ENCODE data around the gene TRIO.

TRIO gene

GRCh38 chr5:14148483-14148882 is 5.3 kb downstream of the TRIO start:
- no peak overlapping the region for H2AFZ ChIP-seq (ENCODE audit: low read depth, low read length, severe bottlenecking)
- H3K79me2 ChIP-seq (ENCODE audit: insufficient read depth, low read length), result peaks cover 18% of the 10 kb centered on the region; the same call in 1 of the 2 replicates
- no peaks in the 10 kb centered on the region for H3K36me3 ChIP-seq (ENCODE audit: low read length)
- H3K4me3 ChIP-seq (ENCODE audit: insufficient read depth, low read length, poor library complexity, severe bottlenecking), result no peak overlapping the region
- no peaks in the 10 kb centered on the region for H3K9me2 ChIP-seq (replicated peaks; ENCODE audit: insufficient read depth, low read length)
- H3K4me2 ChIP-seq (ENCODE audit: low read depth, low read length, poor library complexity, severe bottlenecking), result no peak overlapping the region
- TF ChIP-seq EZH2phosphoT487 (conservative IDR thresholded peaks at IDR 0.05; ENCODE audit: low read length) (no peak), CTCF (IDR thresholded peaks at IDR 0.05; ENCODE audit: insufficient read depth, low read length, poor library complexity, severe bottlenecking) (no peak)
- no peaks in the 10 kb centered on the region for H3K27me3 ChIP-seq (ENCODE audit: low read length)
- no peak overlapping the region for H3K27ac ChIP-seq (ENCODE audit: low read depth, low read length)
- no peak overlapping the region for H3K9ac ChIP-seq (ENCODE audit: low read length)
- H3K9me3 ChIP-seq (ENCODE audit: insufficient read depth, low read length), result no peaks in the 10 kb centered on the region
- H4K20me1 ChIP-seq (ENCODE audit: low read depth, low read length), result peaks cover 50% of the 10 kb centered on the region
- H3F3A ChIP-seq (ENCODE audit: insufficient read depth), result no peaks in the 10 kb centered on the region

- Histone ChIP-seq H4K20me1 (ENCODE audit: low read depth, low read length) (peaks cover 50% of the 10 kb centered on the region), H3K9ac (ENCODE audit: low read length) (no peak overlapping the region), H3K4me2 (ENCODE audit: low read depth, low read length, poor library complexity, severe bottlenecking) (no peak overlapping the region), H2AFZ (ENCODE audit: low read depth, low read length, severe bottlenecking) (no peak overlapping the region), H3K9me3 (ENCODE audit: insufficient read depth, low read length) (no peaks in the 10 kb centered on the region), H3K27me3 (ENCODE audit: low read length) (no peaks in the 10 kb centered on the region), H3K4me3 (ENCODE audit: insufficient read depth, low read length, poor library complexity, severe bottlenecking) (no peak overlapping the region), H3K36me3 (ENCODE audit: low read length) (no peaks in the 10 kb centered on the region), H3K9me2 (replicated peaks; ENCODE audit: insufficient read depth, low read length) (no peaks in the 10 kb centered on the region), H3F3A (ENCODE audit: insufficient read depth) (no peaks in the 10 kb centered on the region), H3K79me2 (ENCODE audit: insufficient read depth, low read length) (peaks cover 21% of the 10 kb centered on the region; the same call in 1 of the 2 replicates), H3K27ac (ENCODE audit: low read depth, low read length) (no peak overlapping the region)
- no peak for TF ChIP-seq EZH2phosphoT487 (conservative IDR thresholded peaks at IDR 0.05; ENCODE audit: low read length)
- TF ChIP-seq CTCF (IDR thresholded peaks at IDR 0.05; ENCODE audit: insufficient read depth, low read length, poor library complexity, severe bottlenecking), result no peak
Observed at GRCh38 chr5:14148890-14149671, 5.9 kb downstream of the TRIO start.

GRCh38 chr5:14149672-14150274 is 6.6 kb downstream of the TRIO start:
- H3K79me2 ChIP-seq (ENCODE audit: insufficient read depth, low read length), result peaks cover 20% of the 10 kb centered on the region; the same call in 1 of the 2 replicates
- no peaks in the 10 kb centered on the region for H3K36me3 ChIP-seq (ENCODE audit: low read length)
- no peaks in the 10 kb centered on the region for H3F3A ChIP-seq (ENCODE audit: insufficient read depth)
- no peak overlapping the region for H3K4me3 ChIP-seq (ENCODE audit: insufficient read depth, low read length, poor library complexity, severe bottlenecking)
- TF ChIP-seq CTCF (IDR thresholded peaks at IDR 0.05; ENCODE audit: insufficient read depth, low read length, poor library complexity, severe bottlenecking) (no peak), EZH2phosphoT487 (conservative IDR thresholded peaks at IDR 0.05; ENCODE audit: low read length) (no peak)
- H2AFZ ChIP-seq (ENCODE audit: low read depth, low read length, severe bottlenecking), result no peak overlapping the region
- H3K27me3 ChIP-seq (ENCODE audit: low read length), result no peaks in the 10 kb centered on the region
- H4K20me1 ChIP-seq (ENCODE audit: low read depth, low read length), result peaks cover 56% of the 10 kb centered on the region
- no peaks in the 10 kb centered on the region for H3K9me2 ChIP-seq (replicated peaks; ENCODE audit: insufficient read depth, low read length)
- no peak overlapping the region for H3K9ac ChIP-seq (ENCODE audit: low read length)
- no peak overlapping the region for H3K27ac ChIP-seq (ENCODE audit: low read depth, low read length)
- H3K4me2 ChIP-seq (ENCODE audit: low read depth, low read length, poor library complexity, severe bottlenecking), result no peak overlapping the region
- H3K9me3 ChIP-seq (ENCODE audit: insufficient read depth, low read length), result no peaks in the 10 kb centered on the region
